Body of pancreas (tissue), 4 donors: Measurements from ENCODE around the gene LRRN1. TPM values are rescaled to one million over a fixed set of nuclear protein-coding genes. Genes with fewer than 3 reads are reported as not detected.

Experiments
- ATAC-seq: fragments of 150-250 bp; one replicate; pipeline ENCODE4 v1.9.1; 2016
- DNase-seq, 4 donors: peaks; one replicate each; pipeline ENCODE4 v3.0.0-alpha.2; 2019
- H3K27ac ChIP-seq, 4 donors: fragments of 200-600 bp; sonication (generic); 1 replicate in 3 of 4; 2 replicates in 1 of 4; pipeline versions ENCODE4 v1.5.1 to v1.6.1; 2016 to 2019; ENCODE audit warnings: mild to moderate bottlenecking in 1 of 4, mixed read lengths in 1 of 4, moderate library complexity in 1 of 4
- H3K27me3 ChIP-seq, 2 donors: fragments of 200-600 bp; sonication (generic); one replicate each; pipeline ENCODE4 v1.6.0; 2016; ENCODE audit warnings: mild to moderate bottlenecking in 1 of 2
- H3K36me3 ChIP-seq, 2 donors: fragments of 200-600 bp; sonication (generic); replicated peaks in 1 of 2; 2 replicates each; pipeline ENCODE4 v1.5.1; 2016; ENCODE audit warnings: low read depth in 2 of 2; ENCODE audit not compliant: insufficient read depth in 1 of 2
- H3K4me1 ChIP-seq: fragments of 200-600 bp; sonication (generic); one replicate; pipeline ENCODE4 v1.6.0; 2016
- H3K4me3 ChIP-seq, 2 donors: fragments of 200-600 bp; sonication (generic); 1 replicate in 1 of 2; 2 replicates in 1 of 2; pipeline ENCODE4 v1.5.1; 2016 to 2019
- H3K9me3 ChIP-seq, 3 donors: fragments of 200-600 bp; sonication (generic); 1 replicate in 2 of 3; 2 replicates in 1 of 3; pipeline ENCODE4 v1.5.1; 2016
- CTCF ChIP-seq, 7 experiments: fragments of 450-650 bp in 4 of 7; fragments of 200-600 bp in 3 of 7; sonication (generic) in 3 of 7; IDR thresholded peaks; one replicate each; pipeline ENCODE4 v1.5.1; 2016 to 2019; ENCODE audit warnings: antibody characterized with exemption in 7 of 7
- POLR2A ChIP-seq, 3 donors: fragments of 450-650 bp; IDR thresholded peaks; one replicate each; pipeline ENCODE4 v1.6.1; 2016; ENCODE audit warnings: antibody characterized with exemption in 3 of 3, mild to moderate bottlenecking in 2 of 3
- WGBS, 2 donors: methylation state at CpG; one replicate each; pipeline ENCODE4 v1.1.5; 2017; 5-methylcytosine and 5-hydroxymethylcytosine counted together
- intact Hi-C: fragments of 100-400 bp; cut with DNase I; formaldehyde crosslinking; loops from one replicate; pipeline ENCODE4 v1.15.1; 2023
- total RNA-seq, 2 donors: library from RNA; depleted of rRNA; stranded (reverse); fragments of >200 nt; gene quantifications; one replicate each; pipeline ENCODE4 v1.1.0, GENCODE V29; 2016

The LRRN1 gene
- total RNA-seq, 2 donors from 2014 or later, result 1.6 to 7.5 TPM

DNA sequence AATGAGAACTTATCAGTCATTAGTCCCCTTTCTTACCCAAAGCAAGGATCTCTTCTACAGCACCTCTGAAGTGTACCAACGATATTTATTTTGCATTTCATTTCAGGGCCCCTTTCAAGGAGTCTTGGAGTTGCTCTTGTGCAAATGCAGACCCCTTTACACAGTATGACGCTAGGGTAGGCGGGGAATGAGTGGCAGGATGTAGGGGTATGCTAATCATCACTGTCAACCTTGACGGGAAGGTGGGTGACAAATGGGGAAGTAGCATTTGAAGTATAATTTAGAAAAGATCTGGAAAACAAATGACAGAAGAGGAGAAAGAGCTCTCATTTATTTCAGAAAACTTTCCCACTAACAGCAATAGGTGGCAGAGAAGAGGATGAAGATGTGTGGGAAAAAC lies 94.4 kb downstream of the LRRN1 start:
- no peak for ATAC-seq
- 53% methylated on average over 4 of the region's 4 CpGs for WGBS, 2 donors
- TF ChIP-seq POLR2A (IDR thresholded peaks at IDR 0.05) (no peak), CTCF (IDR thresholded peaks at IDR 0.05) (no peak)

More for the DNA sequence above, 94.4 kb downstream of the LRRN1 start:
- Histone ChIP-seq H3K27me3 (no peaks in the 10 kb centered on the region), H3K36me3 (no peaks in the 10 kb centered on the region), H3K4me3 (no peak overlapping the region), H3K27ac (no peak overlapping the region), H3K4me1 (no peaks in the 10 kb centered on the region), H3K9me3 (peaks cover 0 to 6% (median 0%) of the 10 kb centered on the region in 3 donors)
- DNase-seq, result no peak
- intact Hi-C loops, result no loop called here
